SK-N-SH treated with all-trans-retinoic acid at 6 μM for 48 hours (cell line): Measurements from ENCODE around the gene TTLL8.
"Not testable (repeated sequence)": the region's sequence is repeated elsewhere in the genome, so short reads cannot be mapped to it uniquely, and the experiment has no call there.

Experiments used
- ATAC-seq: fragments of 200-7000 bp; cut with Tn5 transposase; 3 replicates; pipeline ENCODE4 v1.9.1; 2020; ENCODE audit warnings: mild to moderate bottlenecking, moderate library complexity
- ARNTL ChIP-seq: fragments of 450-650 bp; formaldehyde crosslinking; IDR thresholded peaks from 2 replicates; pipeline ENCODE4 v1.5.0; 2020; ENCODE audit warnings: low read depth, mild to moderate bottlenecking, moderate library complexity, borderline replicate concordance
- BACH2 ChIP-seq: fragments of 250-450 bp; sonication (Bioruptor Pico); IDR thresholded peaks from 2 replicates; pipeline ENCODE4 v1.9.0; 2021; ENCODE audit warnings: mild to moderate bottlenecking, borderline replicate concordance
- CREB5 ChIP-seq: fragments of 250-450 bp; sonication (Bioruptor Pico); IDR thresholded peaks from 2 replicates; pipeline ENCODE4 v1.5.1; 2020; ENCODE audit warnings: low read depth, mild to moderate bottlenecking, moderate library complexity
- CSRNP3 ChIP-seq: fragments of 250-450 bp; sonication (Bioruptor Pico); IDR thresholded peaks from 2 replicates; pipeline ENCODE4 v1.5.1; 2021; ENCODE audit warnings: mild to moderate bottlenecking, moderate library complexity
- ESRRG ChIP-seq: fragments of 250-450 bp; sonication (Bioruptor Pico); IDR thresholded peaks from 2 replicates; pipeline ENCODE4 v1.6.1; 2021; ENCODE audit warnings: mild to moderate bottlenecking
- ISL1 ChIP-seq: fragments of 250-450 bp; sonication (Bioruptor Pico); IDR thresholded peaks from 2 replicates; pipeline ENCODE4 v2.1.2; 2022; ENCODE audit warnings: mild to moderate bottlenecking, moderate library complexity
- OSR1 ChIP-seq: fragments of 250-450 bp; sonication (Bioruptor Pico); IDR thresholded peaks from 2 replicates; pipeline ENCODE4 v1.8.0; 2022; ENCODE audit warnings: moderate library complexity, mild to moderate bottlenecking, inconsistent platforms
- POU6F1 ChIP-seq: fragments of 250-450 bp; sonication (Bioruptor Pico); IDR thresholded peaks from 2 replicates; pipeline ENCODE4 v1.8.0; 2021; ENCODE audit warnings: low read depth, mild to moderate bottlenecking, moderate library complexity, borderline replicate concordance
- PPARA ChIP-seq: fragments of 250-450 bp; sonication (Bioruptor Pico); IDR thresholded peaks from 2 replicates; pipeline ENCODE4 v1.5.0; 2020; ENCODE audit warnings: mild to moderate bottlenecking, borderline replicate concordance
- RARB ChIP-seq: fragments of 250-450 bp; sonication (Bioruptor Pico); IDR thresholded peaks from 2 replicates; pipeline ENCODE4 v1.8.0; 2021; ENCODE audit warnings: mild to moderate bottlenecking, moderate library complexity
- SNAI2 ChIP-seq: fragments of 250-450 bp; sonication (Bioruptor Pico); IDR thresholded peaks from 2 replicates; pipeline ENCODE4 v1.5.0; 2020; ENCODE audit warnings: mild to moderate bottlenecking, moderate library complexity
- TCF4 ChIP-seq: fragments of 250-450 bp; sonication (Bioruptor Pico); IDR thresholded peaks from 2 replicates; pipeline ENCODE4 v1.8.0; 2021; ENCODE audit warnings: mild to moderate bottlenecking, moderate library complexity, borderline replicate concordance
- TOX ChIP-seq: fragments of 250-450 bp; sonication (Bioruptor Pico); IDR thresholded peaks from 2 replicates; pipeline ENCODE4 v1.8.0; 2021; ENCODE audit warnings: mild to moderate bottlenecking, moderate library complexity, borderline replicate concordance
- ZC3H10 ChIP-seq: fragments of 250-450 bp; sonication (Bioruptor Pico); IDR thresholded peaks from 2 replicates; pipeline ENCODE4 v1.5.1; 2021; ENCODE audit warnings: mild to moderate bottlenecking, moderate library complexity
- ZFP3 ChIP-seq: fragments of 250-450 bp; sonication (Bioruptor Pico); IDR thresholded peaks from 2 replicates; pipeline ENCODE4 v1.5.0; 2020; ENCODE audit warnings: mild to moderate bottlenecking, moderate library complexity
- ZFP30 ChIP-seq: fragments of 450-650 bp; formaldehyde crosslinking; IDR thresholded peaks from 2 replicates; pipeline ENCODE4 v1.5.0; 2022; ENCODE audit warnings: mild to moderate bottlenecking, moderate library complexity
- ZNF565 ChIP-seq: fragments of 450-650 bp; formaldehyde crosslinking; conservative IDR thresholded peaks from 2 replicates; pipeline ENCODE4 v1.5.0; 2020; ENCODE audit warnings: low read depth, mild to moderate bottlenecking, moderate library complexity
- ZNF70 ChIP-seq: fragments of 450-650 bp; formaldehyde crosslinking; IDR thresholded peaks from 2 replicates; pipeline ENCODE4 v1.5.0; 2020; ENCODE audit warnings: mild to moderate bottlenecking, moderate library complexity
- ZNF8 ChIP-seq: fragments of 450-650 bp; formaldehyde crosslinking; IDR thresholded peaks from 2 replicates; pipeline ENCODE4 v1.5.0; 2020; ENCODE audit warnings: mild to moderate bottlenecking, moderate library complexity
- TF ChIP-seq, protein P1 (sequence below): fragments of 250-450 bp; sonication (Bioruptor Pico); IDR thresholded peaks from 2 replicates; pipeline ENCODE4 v1.5.0; 2020; ENCODE audit warnings: mild to moderate bottlenecking, moderate library complexity
- TF ChIP-seq, protein P2 (sequence below): fragments of 250-450 bp; sonication (Bioruptor Pico); IDR thresholded peaks from 2 replicates; pipeline ENCODE4 v1.8.0; 2020; ENCODE audit warnings: mild to moderate bottlenecking, moderate library complexity, borderline replicate concordance

TTLL8 gene

DNA sequence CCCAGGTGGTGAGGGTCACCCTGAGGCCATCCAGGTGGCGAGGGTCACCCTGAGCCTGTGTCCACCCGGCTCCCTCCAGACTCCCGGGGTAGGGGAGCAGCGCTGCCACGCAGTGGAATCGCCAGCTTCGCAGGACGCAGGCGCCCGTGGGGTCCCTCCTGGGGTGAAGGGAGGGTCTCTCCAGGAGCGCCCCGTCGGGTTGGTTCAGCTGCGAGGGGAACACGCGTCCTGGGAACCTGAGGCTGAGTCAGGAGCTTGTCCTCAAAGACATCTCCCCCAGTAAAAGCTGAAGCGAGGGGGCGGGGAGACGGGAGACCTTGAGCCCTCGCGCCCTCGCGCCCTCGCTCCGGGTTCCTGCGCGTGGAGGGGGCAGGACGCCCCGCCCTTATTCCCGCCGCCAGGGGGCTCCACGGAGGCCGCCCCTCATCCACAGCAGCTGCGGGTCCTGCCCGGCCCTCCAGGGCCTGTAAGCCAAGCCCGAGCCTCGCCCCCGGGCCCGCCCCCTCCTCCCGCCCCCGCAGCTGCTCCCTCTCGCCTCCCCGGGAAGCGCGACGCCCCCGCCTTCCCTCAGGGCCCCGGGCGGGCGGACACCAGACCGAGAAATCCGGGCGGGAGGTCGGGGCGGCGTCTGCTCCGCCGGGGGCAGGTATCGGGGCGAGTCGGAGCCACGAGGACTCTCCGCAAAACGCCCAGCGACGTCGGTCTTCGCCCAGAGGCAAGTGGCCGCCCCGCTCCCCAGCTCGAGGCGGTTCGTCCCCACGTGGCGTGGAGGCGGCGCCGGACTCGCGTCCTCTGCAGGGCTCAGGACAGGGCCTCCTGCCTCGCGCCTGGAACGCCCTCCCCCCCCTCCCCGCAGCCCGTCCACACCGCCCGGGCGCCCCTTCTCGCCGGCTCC lies 74.7 kb downstream of the TTLL8 start:
- TF ChIP-seq ZNF565 (CRISPR knock-in tag): no peak
- peak; percentile 43; the same call in 2 of the 3 replicates for ATAC-seq

- not testable (repeated sequence) for ATAC-seq
Observed at GRCh38 chr22:49981799-49982198, 76.3 kb downstream of the TTLL8 start.

GRCh38 chr22:49979587-49980264 lies 78.4 kb downstream of the TTLL8 start:
- TF ChIP-seq ZFP3 (CRISPR knock-in tag) (no peak), ZFP30 (CRISPR knock-in tag) (peak; percentile 77)
- ATAC-seq: peak; percentile 67; the same call in 2 of the 3 replicates

DNA sequence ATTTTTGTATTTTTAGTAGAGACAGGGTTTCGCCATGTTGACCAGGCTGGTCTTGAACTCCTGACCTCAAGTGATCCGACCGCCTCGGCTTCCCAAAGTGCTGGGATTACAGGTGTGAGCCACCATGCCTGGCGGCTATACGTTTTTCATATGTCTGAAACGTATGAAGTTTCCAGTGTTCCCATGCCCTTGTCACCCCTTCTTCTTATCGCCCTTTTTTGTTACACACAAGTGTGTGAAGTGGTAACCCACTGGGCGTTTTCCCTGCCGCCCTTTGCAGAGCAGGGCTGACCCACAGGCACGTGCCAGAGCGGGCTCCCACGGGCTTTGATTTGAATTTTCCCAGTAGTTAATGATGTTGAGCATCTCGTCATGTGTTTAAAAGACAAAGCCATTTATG lies 80.5 kb downstream of the TTLL8 start:
- no peak for ATAC-seq
- TF ChIP-seq TCF4 (CRISPR knock-in tag) (no peak), ZFP3 (CRISPR knock-in tag) (no peak), CSRNP3 (no peak), POU6F1 (CRISPR knock-in tag) (no peak), ZNF8 (CRISPR knock-in tag) (no peak), ESRRG (no peak), SNAI2 (no peak), CREB5 (no peak), ARNTL (CRISPR knock-in tag) (no peak), ISL1 (CRISPR knock-in tag) (no peak), RARB (no peak), PPARA (CRISPR knock-in tag) (no peak), ZNF565 (CRISPR knock-in tag) (no peak), ZC3H10 (CRISPR knock-in tag) (no peak), TOX (no peak), OSR1 (CRISPR knock-in tag) (no peak), BACH2 (no peak), ZNF70 (CRISPR knock-in tag) (no peak)
- TF ChIP-seq, protein P1, sequence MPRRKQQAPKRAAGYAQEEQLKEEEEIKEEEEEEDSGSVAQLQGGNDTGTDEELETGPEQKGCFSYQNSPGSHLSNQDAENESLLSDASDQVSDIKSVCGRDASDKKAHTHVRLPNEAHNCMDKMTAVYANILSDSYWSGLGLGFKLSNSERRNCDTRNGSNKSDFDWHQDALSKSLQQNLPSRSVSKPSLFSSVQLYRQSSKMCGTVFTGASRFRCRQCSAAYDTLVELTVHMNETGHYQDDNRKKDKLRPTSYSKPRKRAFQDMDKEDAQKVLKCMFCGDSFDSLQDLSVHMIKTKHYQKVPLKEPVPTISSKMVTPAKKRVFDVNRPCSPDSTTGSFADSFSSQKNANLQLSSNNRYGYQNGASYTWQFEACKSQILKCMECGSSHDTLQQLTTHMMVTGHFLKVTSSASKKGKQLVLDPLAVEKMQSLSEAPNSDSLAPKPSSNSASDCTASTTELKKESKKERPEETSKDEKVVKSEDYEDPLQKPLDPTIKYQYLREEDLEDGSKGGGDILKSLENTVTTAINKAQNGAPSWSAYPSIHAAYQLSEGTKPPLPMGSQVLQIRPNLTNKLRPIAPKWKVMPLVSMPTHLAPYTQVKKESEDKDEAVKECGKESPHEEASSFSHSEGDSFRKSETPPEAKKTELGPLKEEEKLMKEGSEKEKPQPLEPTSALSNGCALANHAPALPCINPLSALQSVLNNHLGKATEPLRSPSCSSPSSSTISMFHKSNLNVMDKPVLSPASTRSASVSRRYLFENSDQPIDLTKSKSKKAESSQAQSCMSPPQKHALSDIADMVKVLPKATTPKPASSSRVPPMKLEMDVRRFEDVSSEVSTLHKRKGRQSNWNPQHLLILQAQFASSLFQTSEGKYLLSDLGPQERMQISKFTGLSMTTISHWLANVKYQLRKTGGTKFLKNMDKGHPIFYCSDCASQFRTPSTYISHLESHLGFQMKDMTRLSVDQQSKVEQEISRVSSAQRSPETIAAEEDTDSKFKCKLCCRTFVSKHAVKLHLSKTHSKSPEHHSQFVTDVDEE (CRISPR knock-in tag): no peak
- TF ChIP-seq, protein P2, sequence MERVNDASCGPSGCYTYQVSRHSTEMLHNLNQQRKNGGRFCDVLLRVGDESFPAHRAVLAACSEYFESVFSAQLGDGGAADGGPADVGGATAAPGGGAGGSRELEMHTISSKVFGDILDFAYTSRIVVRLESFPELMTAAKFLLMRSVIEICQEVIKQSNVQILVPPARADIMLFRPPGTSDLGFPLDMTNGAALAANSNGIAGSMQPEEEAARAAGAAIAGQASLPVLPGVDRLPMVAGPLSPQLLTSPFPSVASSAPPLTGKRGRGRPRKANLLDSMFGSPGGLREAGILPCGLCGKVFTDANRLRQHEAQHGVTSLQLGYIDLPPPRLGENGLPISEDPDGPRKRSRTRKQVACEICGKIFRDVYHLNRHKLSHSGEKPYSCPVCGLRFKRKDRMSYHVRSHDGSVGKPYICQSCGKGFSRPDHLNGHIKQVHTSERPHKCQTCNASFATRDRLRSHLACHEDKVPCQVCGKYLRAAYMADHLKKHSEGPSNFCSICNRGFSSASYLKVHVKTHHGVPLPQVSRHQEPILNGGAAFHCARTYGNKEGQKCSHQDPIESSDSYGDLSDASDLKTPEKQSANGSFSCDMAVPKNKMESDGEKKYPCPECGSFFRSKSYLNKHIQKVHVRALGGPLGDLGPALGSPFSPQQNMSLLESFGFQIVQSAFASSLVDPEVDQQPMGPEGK: no peak
